ENCODE data around the gene SLC46A2. TPM values are rescaled to one million over a fixed set of nuclear protein-coding genes. Genes with fewer than 3 reads are reported as not detected.

The SLC46A2 gene
- total RNA-seq, 2 experiments from 2014 or later, result not detected

DNA sequence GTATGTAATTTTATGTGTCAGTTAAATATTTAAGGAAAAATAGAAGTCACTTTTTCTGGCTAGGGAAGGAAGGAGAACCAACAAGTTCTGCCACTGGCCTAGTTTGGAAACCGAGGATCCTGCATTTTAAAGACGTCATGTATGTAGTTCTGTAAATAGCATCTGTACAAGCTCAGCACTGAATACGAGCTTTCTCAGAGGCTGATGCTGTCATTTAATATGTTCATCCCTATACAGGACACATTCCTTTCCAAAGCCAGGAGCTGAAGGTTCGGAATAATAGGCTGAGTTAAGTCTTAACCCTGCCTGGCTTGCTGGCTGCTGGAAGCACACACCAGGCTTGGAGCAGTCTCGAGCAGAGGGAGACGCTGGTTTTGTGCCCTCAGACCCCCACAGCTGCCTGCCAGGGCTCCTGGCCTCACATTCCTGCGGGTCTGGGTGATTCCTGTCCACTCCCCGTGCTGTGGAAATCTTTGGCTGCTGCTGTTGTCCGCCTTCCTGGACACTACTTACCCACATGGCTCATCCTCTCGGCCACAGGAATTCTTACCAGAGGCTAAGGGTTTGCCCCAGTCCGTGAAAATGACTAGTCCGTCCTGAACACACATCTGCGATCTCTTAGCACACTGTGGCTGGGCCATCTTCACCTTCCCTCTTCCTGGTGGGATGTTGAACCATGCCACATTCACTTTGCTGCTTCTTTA is 36.6 kb downstream of the SLC46A2 start:
- no peak for DNase-seq
- Mint-ChIP-seq H3K4me1 (ENCODE audit: low read depth) (no peaks in the 10 kb centered on the region), H3K36me3 (peaks cover 7% of the 10 kb centered on the region), H3K4me3 (no peak overlapping the region), H3K9me3 (no peaks in the 10 kb centered on the region), H3K27ac (no peak overlapping the region), H3K27me3 (no peaks in the 10 kb centered on the region)
- POLR2A ChIA-PET, result no interaction called here
- intact Hi-C loops (cut with micrococcal nuclease), result no loop called here
- CTCF ChIA-PET, result interaction anchor here (0.9 kb wide), 1 partner anchor 135 kb away, joined by 3 read pairs; no protein-coding TSS in a partner anchor

DNA sequence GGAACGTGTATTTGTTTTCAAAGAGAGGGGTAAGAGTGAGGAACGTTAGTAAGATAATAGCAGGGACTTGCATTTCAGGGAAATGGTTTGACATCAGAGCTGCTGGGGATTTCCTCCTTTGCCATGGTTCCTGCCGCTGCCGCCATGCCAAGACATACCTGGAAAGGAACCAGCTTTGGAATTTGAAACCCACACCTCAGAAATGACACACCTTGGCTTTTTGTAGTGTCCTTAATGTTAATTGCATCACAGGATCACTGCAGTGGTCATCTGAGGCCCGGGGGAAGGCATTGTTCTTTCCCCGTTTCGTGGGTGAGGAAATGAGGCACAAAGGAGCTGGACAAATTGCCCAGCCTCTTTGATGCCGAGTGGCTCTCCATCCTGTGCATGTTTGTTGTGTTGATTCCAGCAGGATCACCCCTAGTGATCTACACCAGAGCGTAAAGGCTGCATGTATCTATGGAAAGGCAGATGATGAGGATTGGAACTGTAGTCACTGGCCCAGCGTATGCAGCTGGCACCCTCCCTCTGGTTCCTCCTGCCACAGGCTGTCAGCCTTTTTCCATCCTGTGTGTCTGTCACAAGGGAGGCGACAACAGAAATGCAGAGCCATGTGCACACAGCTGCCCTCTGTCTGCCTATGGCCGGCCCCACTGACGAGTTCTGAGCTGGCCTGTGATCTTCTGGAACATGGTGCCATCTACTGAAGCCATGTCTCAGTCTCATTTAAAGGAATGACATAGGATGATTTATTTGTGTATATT is 37.8 kb downstream of the SLC46A2 start:
- ChIA-PET POLR2A (no interaction called here), CTCF (interaction anchor here (0.9 to 1.3 kb wide), 2 partner anchors 50 to 134 kb away, joined by 3 to 5 read pairs; no protein-coding TSS in a partner anchor)
- peaks cover 7% of the 10 kb centered on the region for H3K36me3 Mint-ChIP-seq
- intact Hi-C loops (cut with micrococcal nuclease), result no loop called here
- peaks cover 5% of the 10 kb centered on the region for H3K4me1 Mint-ChIP-seq (ENCODE audit: low read depth)
- H3K4me3 Mint-ChIP-seq, result no peak overlapping the region
- no peaks in the 10 kb centered on the region for H3K9me3 Mint-ChIP-seq
- DNase-seq, result no peak
- H3K27me3 Mint-ChIP-seq, result no peaks in the 10 kb centered on the region
- no peak overlapping the region for H3K27ac Mint-ChIP-seq

DNA sequence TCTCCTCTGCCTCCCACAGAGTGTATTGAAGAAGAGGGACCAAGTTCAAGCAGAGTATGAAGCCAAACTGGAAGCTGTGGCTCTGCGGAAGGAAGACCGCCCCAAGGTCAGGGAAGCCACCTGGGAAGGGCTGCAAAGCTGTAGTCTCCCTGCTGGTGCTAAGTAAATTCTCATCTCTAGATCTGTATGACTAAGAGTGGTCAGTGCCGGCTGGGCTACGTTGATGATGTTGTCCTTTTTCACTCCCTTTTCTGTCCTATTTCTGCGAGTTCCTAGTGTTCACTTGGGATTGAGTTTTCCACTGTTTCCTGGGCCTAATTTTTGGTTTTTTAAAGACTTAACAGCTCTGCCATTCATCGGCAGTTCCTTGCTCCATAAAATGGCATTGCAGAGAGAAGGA is 39.8 kb downstream of the SLC46A2 start:
- intact Hi-C loops (cut with micrococcal nuclease), result no loop called here
- peaks cover 7% of the 10 kb centered on the region for H3K36me3 Mint-ChIP-seq
- CTCF ChIA-PET, result no interaction called here
- no peak for DNase-seq
- POLR2A ChIA-PET, result no interaction called here
- peaks cover 5% of the 10 kb centered on the region for H3K4me1 Mint-ChIP-seq (ENCODE audit: low read depth)
- H3K27ac Mint-ChIP-seq, result no peak overlapping the region
- H3K9me3 Mint-ChIP-seq, result no peaks in the 10 kb centered on the region
- H3K4me3 Mint-ChIP-seq, result no peak overlapping the region
- H3K27me3 Mint-ChIP-seq, result no peaks in the 10 kb centered on the region

DNA sequence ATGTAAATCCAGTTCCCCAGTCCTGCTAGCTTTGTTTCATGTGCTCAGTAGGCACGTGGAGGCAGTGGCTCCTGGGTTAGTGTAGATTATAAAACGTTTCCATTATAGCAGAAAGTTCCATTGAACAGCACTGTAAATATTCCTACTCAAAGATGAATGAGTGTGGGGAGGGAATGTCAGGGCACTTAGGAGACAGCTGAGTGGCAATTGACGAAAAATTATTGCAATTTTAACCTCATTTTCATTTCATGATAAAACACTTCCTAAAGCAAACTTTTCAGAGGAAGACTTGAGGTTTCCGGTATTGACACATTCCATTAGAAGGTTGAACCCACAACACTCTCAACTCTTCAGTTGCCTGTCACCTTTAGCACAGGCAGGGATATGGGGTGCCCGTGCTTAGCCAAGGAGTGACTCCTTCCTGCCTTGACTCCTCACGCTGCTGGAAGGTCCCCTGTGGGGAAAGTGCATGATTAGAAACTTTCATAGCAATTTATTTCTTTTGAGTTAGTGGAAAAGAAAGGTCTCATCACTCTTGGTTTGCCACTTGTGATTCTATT is 41.2 kb downstream of the SLC46A2 start:
- H3K4me1 Mint-ChIP-seq (ENCODE audit: low read depth), result peaks cover 13% of the 10 kb centered on the region
- POLR2A ChIA-PET, result no interaction called here
- H3K9me3 Mint-ChIP-seq, result no peaks in the 10 kb centered on the region
- no peaks in the 10 kb centered on the region for H3K27me3 Mint-ChIP-seq
- H3K4me3 Mint-ChIP-seq, result no peak overlapping the region
- DNase-seq, result peak; percentile 38
- H3K27ac Mint-ChIP-seq, result no peak overlapping the region
- intact Hi-C loops (cut with micrococcal nuclease), result loop anchor here (1.0 to 5.0 kb wide), 2 partner anchors 54 to 263 kb away; no protein-coding TSS in a partner anchor
- H3K36me3 Mint-ChIP-seq, result peaks cover 7% of the 10 kb centered on the region
- CTCF ChIA-PET, result interaction anchor here (0.8 to 2.1 kb wide), 2 partner anchors 8 to 53 kb away, joined by 3 to 13 read pairs; no protein-coding TSS in a partner anchor

DNA sequence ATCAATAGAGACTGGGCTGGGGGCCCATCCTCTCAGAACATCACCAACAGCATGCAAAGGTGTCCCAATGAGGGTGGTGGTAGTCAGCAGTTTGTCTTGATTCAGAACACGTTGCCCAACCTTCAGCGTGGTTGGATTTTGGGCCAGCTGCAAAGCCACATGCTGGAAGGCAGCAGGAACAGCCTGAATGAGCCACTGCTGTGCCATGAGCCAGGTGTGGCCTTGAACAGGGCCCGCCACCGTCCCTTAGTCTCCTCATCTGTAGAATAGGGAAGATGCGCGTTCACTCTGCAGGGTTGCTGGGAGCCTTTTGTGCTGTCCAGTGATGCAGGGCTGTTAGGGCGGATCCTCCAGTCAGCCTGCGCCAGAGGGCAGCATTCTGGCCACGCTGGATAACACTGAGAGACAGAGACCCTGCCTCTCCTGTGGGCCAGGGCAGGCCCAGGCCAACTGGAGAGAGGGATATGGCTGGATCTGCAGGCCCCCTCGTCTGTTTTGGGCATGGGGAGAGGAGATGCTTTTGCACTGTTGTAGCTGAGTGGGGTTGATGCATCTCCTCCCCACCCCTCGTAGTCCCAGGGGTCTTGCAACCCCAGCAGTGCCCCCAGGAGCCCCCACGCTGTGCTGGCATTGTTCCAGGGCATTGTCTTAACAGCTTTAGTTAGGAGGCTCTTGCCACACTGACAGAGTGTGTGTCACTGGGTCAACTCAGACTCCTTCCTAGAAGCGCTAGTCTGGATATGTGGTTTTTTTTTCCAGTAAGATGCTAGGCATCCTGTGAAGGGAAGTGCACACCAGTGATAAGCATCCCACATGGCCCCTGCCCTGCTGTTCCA is 42.1 kb downstream of the SLC46A2 start:
- ChIA-PET CTCF (interaction anchor here (0.6 to 2.1 kb wide), 3 partner anchors 9 to 292 kb away, joined by 3 to 13 read pairs (median 4); no protein-coding TSS in a partner anchor), POLR2A (no interaction called here)
- Mint-ChIP-seq H3K4me3 (no peak overlapping the region), H3K27me3 (no peaks in the 10 kb centered on the region), H3K4me1 (ENCODE audit: low read depth) (peaks cover 15% of the 10 kb centered on the region), H3K27ac (no peak overlapping the region), H3K9me3 (no peaks in the 10 kb centered on the region), H3K36me3 (peaks cover 4% of the 10 kb centered on the region)
- intact Hi-C loops (cut with micrococcal nuclease), result loop anchor here (1.0 to 5.0 kb wide), 2 partner anchors 55 to 264 kb away; no protein-coding TSS in a partner anchor
- no peak for DNase-seq

DNA sequence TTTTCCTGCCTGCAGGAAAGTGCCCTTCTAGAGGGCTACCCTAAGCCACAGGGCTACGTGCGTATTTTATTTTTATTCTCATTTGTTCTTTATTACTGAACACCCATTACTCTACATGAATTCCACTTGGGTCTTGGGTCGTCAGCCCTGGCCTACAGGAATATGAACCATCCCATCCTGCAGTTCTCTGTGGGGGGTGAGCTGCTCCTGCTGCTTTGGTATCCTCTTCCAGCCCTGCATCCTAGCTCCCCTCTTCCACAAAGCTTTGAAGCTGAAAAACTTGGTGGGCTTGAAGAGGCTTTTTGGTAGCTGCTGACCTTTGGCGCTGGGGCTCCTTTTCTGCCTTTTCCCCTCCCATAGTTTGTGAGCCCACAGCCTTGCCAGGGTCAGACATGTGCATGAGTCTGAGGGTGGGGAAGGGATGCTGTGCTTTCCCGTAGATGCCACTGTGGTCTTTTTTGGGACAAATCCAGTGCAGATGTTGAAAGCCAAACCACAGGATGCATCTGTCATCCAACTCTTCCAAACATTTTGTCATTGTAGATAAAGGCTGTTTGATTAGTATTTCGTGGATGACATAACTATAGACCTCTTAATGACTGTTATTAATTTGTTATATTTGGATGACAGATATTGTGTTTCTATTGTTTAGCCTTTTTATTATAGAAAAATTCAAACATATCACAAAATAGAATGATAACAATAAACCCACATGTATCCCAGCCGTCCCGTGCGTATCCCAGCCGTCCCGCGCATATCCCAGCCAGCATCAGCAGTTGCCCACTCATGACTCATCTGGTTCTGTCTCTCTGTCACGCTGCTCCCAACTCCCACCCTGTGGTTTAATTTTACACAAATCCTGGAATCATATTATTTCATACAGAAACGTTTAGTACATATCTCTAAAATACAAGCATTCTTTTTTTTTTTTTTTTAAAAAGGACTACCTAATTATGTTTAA is 43.9 kb downstream of the SLC46A2 start:
- intact Hi-C loops (cut with micrococcal nuclease), result loop anchor here (5.0 kb wide), 1 partner anchor 265 kb away; no protein-coding TSS in a partner anchor
- peaks cover 15% of the 10 kb centered on the region for H3K4me1 Mint-ChIP-seq (ENCODE audit: low read depth)

DNA sequence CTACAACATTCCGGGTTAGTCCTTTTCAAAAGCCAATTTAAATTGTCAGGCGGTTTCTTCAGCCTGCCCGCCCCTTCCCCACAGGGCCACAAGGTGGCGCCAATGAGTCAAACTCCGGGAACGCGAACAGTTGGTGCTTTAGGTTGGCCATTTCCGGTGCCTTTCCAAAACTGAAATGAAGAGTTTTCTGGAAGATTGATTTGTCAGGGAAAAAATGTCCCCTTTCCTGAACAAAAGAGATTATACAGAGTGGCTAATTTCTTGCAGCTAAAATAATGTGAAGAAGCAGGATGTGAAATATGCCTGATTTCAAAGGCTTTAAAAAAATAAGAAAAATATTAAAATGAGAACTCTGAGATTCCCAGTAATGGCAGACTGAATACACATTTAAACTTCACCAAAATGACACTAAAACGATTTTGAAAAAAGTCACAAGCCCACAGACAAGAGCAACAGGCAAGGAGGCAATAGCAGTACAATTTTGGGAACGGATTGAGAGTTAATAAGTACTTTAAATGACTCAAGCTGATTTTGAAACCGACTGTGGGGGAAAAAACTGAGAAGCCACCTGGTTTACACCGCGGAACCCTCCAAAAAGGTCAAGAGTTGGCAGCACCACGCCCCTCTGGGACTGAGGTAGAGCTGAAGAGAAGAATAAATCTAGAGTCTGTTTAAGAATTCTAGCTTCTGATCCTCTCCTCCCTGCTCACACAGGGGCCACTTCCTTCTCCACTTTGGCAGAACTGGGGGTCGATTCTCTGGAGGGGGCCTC is 45.7 kb downstream of the SLC46A2 start:
- peaks cover 15% of the 10 kb centered on the region for H3K4me1 Mint-ChIP-seq (ENCODE audit: low read depth)
- ChIA-PET CTCF (interaction anchor here (0.6 to 7.4 kb wide), 13 partner anchors 10 to 1710 kb away, joined by 3 to 114 read pairs (median 4); no protein-coding TSS in a partner anchor), POLR2A (no interaction called here)
- no peaks in the 10 kb centered on the region for H3K27me3 Mint-ChIP-seq
- H3K27ac Mint-ChIP-seq, result no peak overlapping the region
- intact Hi-C loops (cut with micrococcal nuclease), result loop anchor here (1.0 to 5.0 kb wide), 4 partner anchors 22 to 267 kb away; no protein-coding TSS in a partner anchor
- peak; percentile 86 for DNase-seq
- H3K9me3 Mint-ChIP-seq, result no peaks in the 10 kb centered on the region
- no peaks in the 10 kb centered on the region for H3K36me3 Mint-ChIP-seq
- no peak overlapping the region for H3K4me3 Mint-ChIP-seq

More for the DNA sequence above, 43.9 kb downstream of the SLC46A2 start:
- no peaks in the 10 kb centered on the region for H3K27me3 Mint-ChIP-seq
- H3K27ac Mint-ChIP-seq, result no peak overlapping the region
- H3K36me3 Mint-ChIP-seq, result peaks cover 3% of the 10 kb centered on the region
- H3K9me3 Mint-ChIP-seq, result no peaks in the 10 kb centered on the region
- ChIA-PET POLR2A (no interaction called here), CTCF (interaction anchor here (0.6 to 7.4 kb wide), 4 partner anchors 11 to 156 kb away, joined by 3 to 114 read pairs (median 10); no protein-coding TSS in a partner anchor)
- no peak for DNase-seq
- no peak overlapping the region for H3K4me3 Mint-ChIP-seq

DNA sequence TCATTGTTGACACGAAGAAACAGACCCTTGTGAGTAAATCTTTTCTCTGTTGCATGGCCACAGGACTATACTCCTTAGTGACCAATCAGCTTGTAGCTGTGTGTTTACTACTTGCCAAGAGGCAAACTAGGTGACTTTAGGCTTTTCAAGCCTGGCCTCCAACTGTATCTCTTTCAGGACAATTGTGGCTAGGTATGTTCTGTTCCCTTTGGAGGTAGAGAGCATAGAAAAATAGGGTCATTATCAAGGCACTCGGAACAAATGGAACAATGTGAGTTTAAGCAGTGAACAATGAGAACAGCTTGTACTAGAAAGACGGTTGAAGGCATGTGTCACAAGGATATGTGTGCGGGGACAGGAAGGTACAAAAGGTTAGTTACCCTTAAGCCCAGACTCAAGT is 48.1 kb downstream of the SLC46A2 start:
- ChIA-PET POLR2A (no interaction called here), CTCF (interaction anchor here (0.7 to 7.4 kb wide), 2 partner anchors 12 to 60 kb away, joined by 3 to 114 read pairs; no protein-coding TSS in a partner anchor)
- Mint-ChIP-seq H3K4me3 (no peak overlapping the region), H3K36me3 (peaks cover 10% of the 10 kb centered on the region), H3K4me1 (ENCODE audit: low read depth) (peaks cover 10% of the 10 kb centered on the region), H3K27me3 (no peaks in the 10 kb centered on the region), H3K9me3 (no peaks in the 10 kb centered on the region), H3K27ac (no peak overlapping the region)
- intact Hi-C loops (cut with micrococcal nuclease), result no loop called here
- no peak for DNase-seq

DNA sequence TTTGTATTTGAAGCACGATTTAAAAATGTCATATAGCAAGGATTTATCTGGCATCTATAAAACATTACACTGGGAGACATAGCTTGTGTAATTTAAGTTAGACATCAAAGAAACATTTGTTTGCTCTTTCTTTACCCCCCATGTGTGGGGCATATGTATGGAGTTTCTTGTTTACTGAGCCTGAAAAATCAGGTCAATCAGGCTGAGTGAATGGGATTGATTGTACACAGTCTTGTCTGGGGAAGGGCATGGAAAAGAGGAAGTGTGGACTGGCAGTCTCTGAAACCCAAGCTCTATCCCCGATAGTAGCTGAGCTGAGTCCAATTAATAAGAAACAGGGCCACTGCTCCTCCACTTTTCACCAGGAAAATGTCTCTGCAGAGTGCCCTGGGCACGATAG is 49.4 kb downstream of the SLC46A2 start:
- peaks cover 10% of the 10 kb centered on the region for H3K4me1 Mint-ChIP-seq (ENCODE audit: low read depth)
- no peak overlapping the region for H3K4me3 Mint-ChIP-seq
- intact Hi-C loops (cut with micrococcal nuclease), result no loop called here
- ChIA-PET POLR2A (no interaction called here), CTCF (interaction anchor here (7.4 kb wide), 1 partner anchor 62 kb away, joined by 114 read pairs; no protein-coding TSS in a partner anchor)
- H3K9me3 Mint-ChIP-seq, result no peaks in the 10 kb centered on the region
- no peak for DNase-seq
- H3K27me3 Mint-ChIP-seq, result no peaks in the 10 kb centered on the region
- no peak overlapping the region for H3K27ac Mint-ChIP-seq
- H3K36me3 Mint-ChIP-seq, result peaks cover 10% of the 10 kb centered on the region

DNA sequence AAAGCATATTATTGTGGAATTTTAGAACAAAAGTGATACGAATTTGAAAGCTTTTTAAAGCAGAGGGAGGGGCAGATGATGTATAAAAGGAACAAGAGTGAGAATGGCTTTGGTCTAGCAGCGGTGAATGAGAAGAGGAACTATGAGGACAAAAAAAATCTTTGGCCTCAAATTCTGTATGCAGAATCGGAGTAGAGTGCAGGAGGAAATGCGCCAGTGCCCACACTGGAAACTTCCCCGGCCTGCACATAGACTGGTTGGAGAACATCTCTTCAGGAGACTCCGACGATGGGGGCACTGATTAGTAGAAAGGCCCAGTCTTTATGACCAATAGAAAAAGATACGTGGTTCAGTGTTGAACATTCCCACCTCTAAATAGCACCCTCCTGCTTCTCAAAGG is 51.3 kb downstream of the SLC46A2 start:
- H3K4me1 Mint-ChIP-seq (ENCODE audit: low read depth), result peaks cover 1% of the 10 kb centered on the region
- no peaks in the 10 kb centered on the region for H3K9me3 Mint-ChIP-seq
- ChIA-PET POLR2A (no interaction called here), CTCF (interaction anchor here (1.3 kb wide), 1 partner anchor 63 kb away, joined by 4 read pairs; no protein-coding TSS in a partner anchor)
- no peak for DNase-seq
- H3K4me3 Mint-ChIP-seq, result no peak overlapping the region
- H3K27ac Mint-ChIP-seq, result no peak overlapping the region
- peaks cover 10% of the 10 kb centered on the region for H3K36me3 Mint-ChIP-seq
- H3K27me3 Mint-ChIP-seq, result no peaks in the 10 kb centered on the region
- intact Hi-C loops (cut with micrococcal nuclease), result no loop called here

All from activated CD4-positive, alpha-beta memory T cell treated with anti-CD3 and anti-CD28 coated beads for 36 hours (primary cell).